ENCODE measurements around the gene TCF7L2.

DNA sequence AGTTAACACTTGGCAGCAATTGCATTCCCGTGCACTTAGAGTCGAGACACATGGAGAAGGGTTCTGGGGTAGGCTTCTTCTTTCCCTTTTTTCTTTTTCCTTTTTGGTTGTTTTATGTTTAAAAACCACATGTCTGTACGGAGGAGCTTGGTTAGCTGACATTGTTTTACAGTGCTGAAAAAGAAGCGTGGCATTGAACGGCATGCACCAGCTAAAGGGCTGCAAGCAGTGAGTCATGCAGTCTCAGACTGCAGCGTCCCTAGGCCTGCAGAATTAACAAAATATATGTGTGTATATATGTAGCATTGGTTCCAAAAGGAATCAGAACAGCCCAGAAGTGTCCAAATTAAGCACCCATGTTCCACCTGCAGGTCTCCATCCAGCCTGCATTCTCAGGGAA lies 211.0 kb downstream of the TCF7L2 start:
- TF ChIP-seq, protein P1, sequence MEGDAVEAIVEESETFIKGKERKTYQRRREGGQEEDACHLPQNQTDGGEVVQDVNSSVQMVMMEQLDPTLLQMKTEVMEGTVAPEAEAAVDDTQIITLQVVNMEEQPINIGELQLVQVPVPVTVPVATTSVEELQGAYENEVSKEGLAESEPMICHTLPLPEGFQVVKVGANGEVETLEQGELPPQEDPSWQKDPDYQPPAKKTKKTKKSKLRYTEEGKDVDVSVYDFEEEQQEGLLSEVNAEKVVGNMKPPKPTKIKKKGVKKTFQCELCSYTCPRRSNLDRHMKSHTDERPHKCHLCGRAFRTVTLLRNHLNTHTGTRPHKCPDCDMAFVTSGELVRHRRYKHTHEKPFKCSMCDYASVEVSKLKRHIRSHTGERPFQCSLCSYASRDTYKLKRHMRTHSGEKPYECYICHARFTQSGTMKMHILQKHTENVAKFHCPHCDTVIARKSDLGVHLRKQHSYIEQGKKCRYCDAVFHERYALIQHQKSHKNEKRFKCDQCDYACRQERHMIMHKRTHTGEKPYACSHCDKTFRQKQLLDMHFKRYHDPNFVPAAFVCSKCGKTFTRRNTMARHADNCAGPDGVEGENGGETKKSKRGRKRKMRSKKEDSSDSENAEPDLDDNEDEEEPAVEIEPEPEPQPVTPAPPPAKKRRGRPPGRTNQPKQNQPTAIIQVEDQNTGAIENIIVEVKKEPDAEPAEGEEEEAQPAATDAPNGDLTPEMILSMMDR (IDR thresholded peaks at IDR 0.05), result no peak
- TF ChIP-seq POLR2A (IDR thresholded peaks at IDR 0.05), result no peak

Data from adrenal gland (tissue), 5 donors.